Lower leg skin (tissue), 4 donors: ENCODE results near the gene TRMT1. TPM values are rescaled to one million over a fixed set of nuclear protein-coding genes. Genes with fewer than 3 reads are reported as not detected.

Experiments used
- DNase-seq, 2 donors: peaks; one replicate each; pipeline ENCODE4 v3.0.0-alpha.2; 2019; ENCODE audit warnings: low spot score in 2 of 2
- H3K4me3 ChIP-seq: fragments of 200-600 bp; sonication (generic); 2 replicates; pipeline ENCODE4 v1.5.1; 2017; ENCODE audit warnings: mild to moderate bottlenecking, low read depth; ENCODE audit not compliant: poor library complexity, severe bottlenecking
- CTCF ChIP-seq, 3 donors: fragments of 450-650 bp; IDR thresholded peaks; one replicate each; pipeline ENCODE4 v1.5.1; 2016; ENCODE audit warnings: antibody characterized with exemption in 3 of 3, mild to moderate bottlenecking in 3 of 3, moderate library complexity in 2 of 3
- POLR2A ChIP-seq, 2 donors: fragments of 450-650 bp; IDR thresholded peaks; one replicate each; pipeline ENCODE4 v1.6.1; 2016 to 2017; ENCODE audit warnings: antibody characterized with exemption in 2 of 2, mild to moderate bottlenecking in 1 of 2, moderate library complexity in 1 of 2
- WGBS, 2 donors: methylation state at CpG; one replicate each; pipeline ENCODE4 v1.1.5; 2018; 5-methylcytosine and 5-hydroxymethylcytosine counted together
- intact Hi-C: fragments of 100-400 bp; cut with DNase I; formaldehyde crosslinking; loops from one replicate; pipeline ENCODE4 v1.15.0; 2023; ENCODE audit warnings: low total_unique reads
- total RNA-seq, 4 donors: library from RNA; depleted of rRNA; stranded (reverse); fragments of >200 nt; gene quantifications; one replicate each; pipeline ENCODE4 v1.1.0, GENCODE V29; 2016

The TRMT1 gene
- total RNA-seq, 4 donors from 2014 or later = 17.7 to 60.4 (median 32.7) TPM

- 4 to 5% methylated on average over 27 to 37 of the region's 65 CpGs for WGBS, 2 donors
- intact Hi-C loops = loop anchor here (10.0 kb wide), 1 partner anchor 147 kb away; no protein-coding TSS in a partner anchor
- peak; percentile 82 to 96 for DNase-seq
- peak within 1 kb of the TSS; percentile 96 for H3K4me3 ChIP-seq
- TF ChIP-seq POLR2A (IDR thresholded peaks at IDR 0.05) = no peak
- no peak for TF ChIP-seq CTCF (IDR thresholded peaks at IDR 0.05)
Measured at GRCh38 chr19:13117772-13118423, 1.4 kb upstream of the TRMT1 start, which contains the start of gene NACC1. Gene NACC1 (plus strand): TSS chr19:13118264. CDS start chr19:13135208, 16,944 bp downstream.

GRCh38 chr19:13117176-13117771, 734 bp upstream of the TRMT1 start:
- peak overlapping the region; percentile 13 for H3K4me3 ChIP-seq
- no peak for DNase-seq
- intact Hi-C loops = loop anchor here (10.0 kb wide), 1 partner anchor 148 kb away; no protein-coding TSS in a partner anchor
- WGBS, 2 donors = 7 to 14% methylated on average over 20 of the region's 20 CpGs
- TF ChIP-seq POLR2A (IDR thresholded peaks at IDR 0.05) (no peak), CTCF (IDR thresholded peaks at IDR 0.05) (no peak)

- no peak for DNase-seq
- intact Hi-C loops = loop anchor here (10.0 kb wide), 1 partner anchor 149 kb away; no protein-coding TSS in a partner anchor
- no peak for TF ChIP-seq CTCF (IDR thresholded peaks at IDR 0.05)
- TF ChIP-seq POLR2A (IDR thresholded peaks at IDR 0.05) = no peak
- 2 to 3% methylated on average over 10 to 17 of the region's 18 CpGs for WGBS, 2 donors
- H3K4me3 ChIP-seq = peak overlapping the region; percentile 92
Measured at GRCh38 chr19:13115936-13116281, 631 bp downstream of the TRMT1 start.

- DNase-seq = no peak
Measured at GRCh38 chr19:13112555-13112954, 4.0 kb downstream of the TRMT1 start.

GRCh38 chr19:13110099-13110610, 6.4 kb downstream of the TRMT1 start:
- DNase-seq = no peak
- WGBS, 2 donors = 91 to 93% methylated on average over 15 of the region's 15 CpGs
- TF ChIP-seq CTCF (IDR thresholded peaks at IDR 0.05) (no peak), POLR2A (IDR thresholded peaks at IDR 0.05) (no peak)
- intact Hi-C loops = loop anchor here (10.0 kb wide), 1 partner anchor 155 kb away; no protein-coding TSS in a partner anchor
- H3K4me3 ChIP-seq = no peak overlapping the region

More at GRCh38 chr19:13112555-13112954, 4.0 kb downstream of the TRMT1 start:
- WGBS, 2 donors = 90 to 97% methylated on average over 6 to 10 of the region's 10 CpGs
- TF ChIP-seq POLR2A (IDR thresholded peaks at IDR 0.05) (no peak), CTCF (IDR thresholded peaks at IDR 0.05) (no peak)
- no peak overlapping the region for H3K4me3 ChIP-seq
- intact Hi-C loops = loop anchor here (10.0 kb wide), 1 partner anchor 152 kb away; no protein-coding TSS in a partner anchor
